ENCODE results near the gene TLE2. TPM values are rescaled to one million over a fixed set of nuclear protein-coding genes. Genes with fewer than 3 reads are reported as not detected.

Gene TLE2
- total and polyA plus RNA-seq, 2 donors (not counting 3 experiments of a cell fraction or from before 2014, with no cell fraction given) = 32.0 to 38.8 TPM

DNA sequence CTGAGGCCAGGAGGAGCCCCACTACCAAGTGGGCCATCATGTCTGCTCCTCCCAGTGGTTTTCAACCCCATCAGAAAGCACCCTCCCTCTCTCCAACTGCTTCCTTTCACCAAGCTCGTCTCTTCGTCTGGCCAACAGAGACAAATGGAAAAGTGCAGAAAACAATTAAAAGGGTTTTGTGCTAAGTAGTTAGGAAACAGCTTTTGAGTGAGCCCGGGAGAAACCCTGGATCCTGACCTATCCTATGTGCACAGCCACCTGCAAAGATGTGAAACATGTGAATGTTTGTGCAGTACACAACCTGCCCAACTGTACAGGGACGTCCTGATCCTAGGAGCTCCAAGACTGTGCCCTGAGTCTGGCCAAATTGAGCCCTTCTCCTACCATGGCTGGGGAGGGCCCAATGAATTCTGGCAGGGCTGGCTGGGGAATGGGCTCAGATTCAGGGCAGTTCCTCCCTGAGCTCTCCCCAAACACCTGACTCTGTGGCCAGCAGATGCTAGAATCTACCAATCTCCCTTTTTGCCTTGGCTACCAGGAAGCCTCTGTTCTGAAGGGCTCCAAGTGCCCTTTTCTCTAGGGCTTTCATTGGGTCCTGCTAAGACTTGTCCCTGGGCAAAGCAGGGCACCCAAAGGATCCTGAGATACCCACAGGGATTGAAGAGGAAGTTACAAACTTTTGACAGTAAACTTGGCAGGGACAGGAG, 25.3 kb upstream of the TLE2 start:
- no peaks in the 10 kb centered on the region for H3K4me1 ChIP-seq (ENCODE audit: control insufficient read depth, extremely low read depth, insufficient read depth, low read length)
- no TSS peak for BruUV-seq (replicated peaks)
- DNase-seq (ENCODE audit: low read depth, low spot score) (no peak), FAIRE-seq (no peak)
- POLR2A ChIA-PET = interaction anchor here (1.2 kb wide), 1 partner anchor 18 kb away, joined by 3 read pairs; no protein-coding TSS in a partner anchor
- dilution Hi-C loops (cut with MboI; ENCODE audit: extremely low pct_ligation_motif_present, low sequenced_read_pairs) (no loop called here), intact Hi-C loops (cut with micrococcal nuclease) (no loop called here)
- H3K27ac ChIP-seq (ENCODE audit: insufficient read depth, low read depth, low read length) = no peak overlapping the region
- no peak for TF ChIP-seq POLR2A (IDR thresholded peaks at IDR 0.05; ENCODE audit: low read depth, low read length)
- no peak for TF ChIP-seq POLR2AphosphoS5 (IDR thresholded peaks at IDR 0.05; ENCODE audit: insufficient read depth, low read depth, low read length)
- TF ChIP-seq GATA2 (IDR thresholded peaks at IDR 0.05; ENCODE audit: insufficient read depth, insufficient read length, low read depth, low read length) = no peak
- TF ChIP-seq, protein P1, sequence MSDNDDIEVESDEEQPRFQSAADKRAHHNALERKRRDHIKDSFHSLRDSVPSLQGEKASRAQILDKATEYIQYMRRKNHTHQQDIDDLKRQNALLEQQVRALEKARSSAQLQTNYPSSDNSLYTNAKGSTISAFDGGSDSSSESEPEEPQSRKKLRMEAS (IDR thresholded peaks at IDR 0.05; ENCODE audit: insufficient read depth, insufficient read length) = no peak
- TF ChIP-seq JUN (IDR thresholded peaks at IDR 0.05; ENCODE audit: borderline replicate concordance, insufficient read depth, insufficient read length, low read depth) = no peak
- no peak for TF ChIP-seq MYC (IDR thresholded peaks at IDR 0.05; ENCODE audit: low read depth, low read length)
- TF ChIP-seq FOS (IDR thresholded peaks at IDR 0.05; ENCODE audit: borderline replicate concordance, insufficient read depth, low read length) = no peak
- TF ChIP-seq, protein P2, sequence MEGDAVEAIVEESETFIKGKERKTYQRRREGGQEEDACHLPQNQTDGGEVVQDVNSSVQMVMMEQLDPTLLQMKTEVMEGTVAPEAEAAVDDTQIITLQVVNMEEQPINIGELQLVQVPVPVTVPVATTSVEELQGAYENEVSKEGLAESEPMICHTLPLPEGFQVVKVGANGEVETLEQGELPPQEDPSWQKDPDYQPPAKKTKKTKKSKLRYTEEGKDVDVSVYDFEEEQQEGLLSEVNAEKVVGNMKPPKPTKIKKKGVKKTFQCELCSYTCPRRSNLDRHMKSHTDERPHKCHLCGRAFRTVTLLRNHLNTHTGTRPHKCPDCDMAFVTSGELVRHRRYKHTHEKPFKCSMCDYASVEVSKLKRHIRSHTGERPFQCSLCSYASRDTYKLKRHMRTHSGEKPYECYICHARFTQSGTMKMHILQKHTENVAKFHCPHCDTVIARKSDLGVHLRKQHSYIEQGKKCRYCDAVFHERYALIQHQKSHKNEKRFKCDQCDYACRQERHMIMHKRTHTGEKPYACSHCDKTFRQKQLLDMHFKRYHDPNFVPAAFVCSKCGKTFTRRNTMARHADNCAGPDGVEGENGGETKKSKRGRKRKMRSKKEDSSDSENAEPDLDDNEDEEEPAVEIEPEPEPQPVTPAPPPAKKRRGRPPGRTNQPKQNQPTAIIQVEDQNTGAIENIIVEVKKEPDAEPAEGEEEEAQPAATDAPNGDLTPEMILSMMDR (IDR thresholded peaks at IDR 0.05; ENCODE audit: extremely low read depth in 1 of 2, insufficient read depth in 1 of 2, low read depth in 1 of 2, low read length in 2 of 2) = no peak
- no peak for TF ChIP-seq EZH2 (IDR thresholded peaks at IDR 0.05; ENCODE audit: borderline replicate concordance, low read depth, low read length, severe bottlenecking)
- H3K36me3 ChIP-seq (ENCODE audit: control insufficient read depth in 2 of 2, extremely low read depth in 1 of 2, insufficient read depth in 2 of 2, low read length in 2 of 2) = peaks cover 11 to 37% of the 10 kb centered on the region in 2 experiments
- no peak overlapping the region for H3K4me2 ChIP-seq (ENCODE audit: insufficient read depth, low read length)
- H3K79me2 ChIP-seq (ENCODE audit: control insufficient read depth, insufficient read depth, low read length) = peaks cover 13% of the 10 kb centered on the region
- H3K27me3 ChIP-seq (ENCODE audit: control insufficient read depth in 2 of 2, insufficient read depth in 2 of 2, low read length in 2 of 2) = no peaks in the 10 kb centered on the region
- H3K9me1 ChIP-seq (replicated peaks; ENCODE audit: control insufficient read depth, extremely low read depth, insufficient read depth, low read length) = no peaks in the 10 kb centered on the region
- no peak overlapping the region for H3K4me3 ChIP-seq (replicated peaks in 1 of 3; ENCODE audit: insufficient read depth in 1 of 3, low read depth in 1 of 3, low read length in 3 of 3)
- H4K20me1 ChIP-seq (replicated peaks; ENCODE audit: control insufficient read depth, extremely low read depth, insufficient read depth, low read length) = no peaks in the 10 kb centered on the region
- H3K9ac ChIP-seq (replicated peaks; ENCODE audit: extremely low read depth, insufficient read depth, low read length) = no peak overlapping the region
- H3K9me3 ChIP-seq (replicated peaks; ENCODE audit: control insufficient read depth, insufficient read depth, low read length) = no peaks in the 10 kb centered on the region
- CTCF ChIA-PET = interaction anchor here (0.7 to 1.9 kb wide), 3 partner anchors 50 to 103 kb away, joined by 3 to 9 read pairs (median 3); no protein-coding TSS in a partner anchor
- H2AFZ ChIP-seq (ENCODE audit: low read depth, low read length) = no peak overlapping the region

All from endothelial cell of umbilical vein (primary cell).